ENCODE data around the gene RNF182. TPM values are rescaled to one million over a fixed set of nuclear protein-coding genes. Genes with fewer than 3 reads are reported as not detected.
"Not testable (repeated sequence)": the region's sequence is repeated elsewhere in the genome, so short reads cannot be mapped to it uniquely, and the experiment has no call there.

The RNF182 gene
- total and polyA plus RNA-seq, 10 donors = 0.02 to 3.6 (median 0.33) TPM; not detected in 3

DNA sequence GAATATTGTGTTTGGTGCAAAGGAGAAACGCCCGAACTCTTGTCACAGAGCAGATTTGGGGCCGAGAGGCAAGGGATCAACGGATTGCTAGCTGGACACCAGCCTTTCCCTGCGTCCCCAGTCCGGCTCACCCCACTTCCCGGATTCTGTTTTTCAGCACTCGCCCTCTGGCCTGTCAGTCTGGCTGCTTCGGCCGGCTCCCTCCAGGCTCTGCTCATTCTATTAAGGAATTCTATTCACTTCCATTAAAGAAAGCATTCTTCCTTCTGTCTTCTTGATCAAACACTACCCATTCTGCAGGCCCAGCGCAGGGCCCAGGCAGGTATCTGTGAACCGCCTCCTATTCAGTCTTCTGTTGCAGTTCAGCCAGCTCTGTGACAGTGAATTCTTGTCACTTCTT lies 91.7 kb downstream of the RNF182 start:
- no peaks in the 10 kb centered on the region for H3K4me1 ChIP-seq
- no peak overlapping the region for H3K27ac ChIP-seq
- no peaks in the 10 kb centered on the region for H3K36me3 ChIP-seq
- intact Hi-C loops (cut with DNase I; ENCODE audit: low total_unique reads) = no loop called here
- WGBS, 5 donors = 89 to 95% (median 93%) methylated on average over 12 of the region's 12 CpGs
- no peak for TF ChIP-seq POLR2A (IDR thresholded peaks at IDR 0.05)
- TF ChIP-seq, protein P1, sequence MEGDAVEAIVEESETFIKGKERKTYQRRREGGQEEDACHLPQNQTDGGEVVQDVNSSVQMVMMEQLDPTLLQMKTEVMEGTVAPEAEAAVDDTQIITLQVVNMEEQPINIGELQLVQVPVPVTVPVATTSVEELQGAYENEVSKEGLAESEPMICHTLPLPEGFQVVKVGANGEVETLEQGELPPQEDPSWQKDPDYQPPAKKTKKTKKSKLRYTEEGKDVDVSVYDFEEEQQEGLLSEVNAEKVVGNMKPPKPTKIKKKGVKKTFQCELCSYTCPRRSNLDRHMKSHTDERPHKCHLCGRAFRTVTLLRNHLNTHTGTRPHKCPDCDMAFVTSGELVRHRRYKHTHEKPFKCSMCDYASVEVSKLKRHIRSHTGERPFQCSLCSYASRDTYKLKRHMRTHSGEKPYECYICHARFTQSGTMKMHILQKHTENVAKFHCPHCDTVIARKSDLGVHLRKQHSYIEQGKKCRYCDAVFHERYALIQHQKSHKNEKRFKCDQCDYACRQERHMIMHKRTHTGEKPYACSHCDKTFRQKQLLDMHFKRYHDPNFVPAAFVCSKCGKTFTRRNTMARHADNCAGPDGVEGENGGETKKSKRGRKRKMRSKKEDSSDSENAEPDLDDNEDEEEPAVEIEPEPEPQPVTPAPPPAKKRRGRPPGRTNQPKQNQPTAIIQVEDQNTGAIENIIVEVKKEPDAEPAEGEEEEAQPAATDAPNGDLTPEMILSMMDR (IDR thresholded peaks at IDR 0.05 in 8 of 11, conservative IDR thresholded peaks at IDR 0.05 in 3 of 11) = no peak
- TF ChIP-seq POLR2AphosphoS5 (IDR thresholded peaks at IDR 0.05) = no peak
- peaks cover 0 to 6% (median 0%) of the 10 kb centered on the region in 8 donors for H3K9me3 ChIP-seq
- no peak for DNase-seq
- no peaks in the 10 kb centered on the region for H3K27me3 ChIP-seq (replicated peaks in 1 of 7)
- H3K4me3 ChIP-seq = no peak overlapping the region

DNA sequence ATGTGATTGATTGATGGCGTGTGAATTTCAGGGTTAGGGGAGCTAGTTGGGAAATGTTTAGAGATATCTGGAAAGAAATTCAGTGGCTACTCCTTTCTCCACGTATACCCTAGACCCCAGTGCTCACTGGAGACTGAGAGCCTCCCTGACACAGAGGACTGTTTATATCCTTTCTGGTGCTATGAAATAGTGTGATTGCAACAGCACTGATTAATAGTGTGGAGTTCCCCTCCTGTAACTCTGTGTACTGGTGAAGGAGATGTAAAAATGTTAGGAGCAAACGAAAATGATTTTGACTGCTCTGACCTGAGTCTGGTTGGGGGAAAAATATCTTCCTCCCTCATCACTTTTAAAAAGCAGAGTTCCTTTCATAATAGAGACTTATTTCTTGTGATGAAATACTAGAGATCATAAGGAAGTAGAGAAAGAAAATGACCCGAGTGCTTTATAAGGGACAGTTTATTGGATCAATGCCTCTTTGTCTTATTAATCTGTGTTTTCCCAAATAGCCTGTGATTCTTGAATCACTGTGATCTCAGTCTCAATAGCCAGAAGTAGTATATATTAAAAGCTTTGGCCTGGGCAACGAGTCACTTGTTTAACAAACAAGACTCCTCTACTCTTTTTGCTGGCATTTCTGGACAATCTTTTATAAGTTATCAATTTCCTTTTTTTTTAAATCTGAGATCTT lies 92.3 kb downstream of the RNF182 start:
- TF ChIP-seq POLR2AphosphoS5 (IDR thresholded peaks at IDR 0.05) = no peak
- TF ChIP-seq, protein P1 (IDR thresholded peaks at IDR 0.05 in 8 of 11, conservative IDR thresholded peaks at IDR 0.05 in 3 of 11) = no peak
- no peak for TF ChIP-seq POLR2A (IDR thresholded peaks at IDR 0.05)
- no peak overlapping the region for H3K27ac ChIP-seq
- H3K4me3 ChIP-seq = no peak overlapping the region
- WGBS, 5 donors = 64 to 70% (median 66%) methylated on average over 5 of the region's 5 CpGs
- DNase-seq = no peak
- no peaks in the 10 kb centered on the region for H3K36me3 ChIP-seq
- no peaks in the 10 kb centered on the region for H3K27me3 ChIP-seq (replicated peaks in 1 of 7)
- intact Hi-C loops (cut with DNase I; ENCODE audit: low total_unique reads) = no loop called here
- peaks cover 0 to 6% (median 0%) of the 10 kb centered on the region in 8 donors for H3K9me3 ChIP-seq
- H3K4me1 ChIP-seq = no peaks in the 10 kb centered on the region

DNA sequence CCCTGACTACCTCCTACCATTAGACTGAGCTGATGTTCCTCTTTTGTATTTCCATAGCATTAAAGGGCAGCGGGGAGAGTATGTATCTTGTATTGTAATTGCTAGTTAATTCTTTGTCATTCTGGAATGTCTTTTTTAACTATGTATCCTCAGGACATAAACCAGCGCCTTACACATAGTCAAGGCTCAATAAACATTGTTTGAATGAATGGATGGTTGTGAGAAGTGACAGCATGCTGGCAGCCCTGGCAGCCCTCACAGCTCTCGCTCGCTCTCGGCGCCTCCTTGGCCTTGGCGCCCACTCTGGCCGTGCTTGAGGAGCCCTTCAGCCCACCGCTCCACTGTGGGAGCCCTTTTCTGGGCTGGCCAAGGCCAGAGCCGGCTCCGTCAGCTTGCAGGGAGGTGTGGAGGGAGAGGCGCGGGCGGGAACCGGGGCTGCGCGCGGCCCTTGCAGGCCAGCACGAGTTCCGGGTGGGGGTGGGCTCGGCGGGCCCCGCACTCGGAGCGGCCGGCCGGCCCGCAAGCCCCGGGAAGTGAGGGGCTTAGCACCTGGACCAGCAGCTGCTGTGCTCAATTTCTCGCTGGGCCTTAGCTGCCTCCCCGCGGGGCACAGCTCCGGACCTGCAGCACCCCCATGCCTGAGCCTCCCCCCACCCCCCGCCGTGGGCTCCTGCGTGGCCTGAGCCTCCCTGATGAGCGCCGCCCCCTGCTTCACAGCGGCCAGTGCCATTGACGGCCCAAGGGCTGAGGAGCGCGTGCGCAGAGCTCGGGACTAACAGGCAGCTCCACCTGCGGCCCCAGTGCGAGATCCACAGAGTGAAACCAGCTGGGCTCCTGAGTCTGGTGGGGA lies 93.1 kb downstream of the RNF182 start:
- WGBS, 5 donors = 89 to 94% (median 92%) methylated on average over 20 to 46 of the region's 46 CpGs

DNA sequence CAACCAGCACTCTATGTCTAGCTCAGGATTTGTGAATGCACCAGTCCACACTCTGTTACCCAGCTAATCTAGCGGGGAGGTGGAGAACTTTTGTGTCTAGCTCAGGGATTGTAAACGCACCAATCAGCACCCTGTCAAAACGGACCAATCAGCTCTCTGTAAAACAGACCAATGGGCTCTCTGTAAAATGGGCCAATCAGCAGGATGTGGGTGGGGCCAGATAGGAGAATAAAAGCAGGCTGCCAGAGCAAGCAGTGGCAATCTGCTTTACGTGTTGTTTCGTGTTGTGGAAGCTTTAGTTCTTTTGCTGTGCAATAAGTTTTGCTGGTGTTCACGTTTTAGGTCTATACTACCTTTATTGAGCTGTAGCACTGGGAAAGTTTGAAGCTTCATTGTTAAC lies 93.8 kb downstream of the RNF182 start:
- H3K4me1 ChIP-seq; DNase-seq; H3K27me3 ChIP-seq (replicated peaks in 1 of 7); intact Hi-C loops (cut with DNase I; ENCODE audit: low total_unique reads); H3K9me3 ChIP-seq; H3K36me3 ChIP-seq; H3K27ac ChIP-seq; H3K4me3 ChIP-seq: not testable (repeated sequence)
- WGBS, 5 donors = 87 to 96% (median 95%) methylated on average over 6 of the region's 6 CpGs

More for the DNA sequence above, 93.1 kb downstream of the RNF182 start:
- Histone ChIP-seq H3K4me3 (no peak overlapping the region), H3K4me1 (no peaks in the 10 kb centered on the region), H3K27ac (no peak overlapping the region), H3K27me3 (replicated peaks in 1 of 7) (no peaks in the 10 kb centered on the region), H3K9me3 (no peaks in the 10 kb centered on the region), H3K36me3 (no peaks in the 10 kb centered on the region)
- DNase-seq = no peak
- intact Hi-C loops (cut with DNase I; ENCODE audit: low total_unique reads) = no loop called here
- TF ChIP-seq POLR2AphosphoS5 (IDR thresholded peaks at IDR 0.05) (no peak), POLR2A (IDR thresholded peaks at IDR 0.05) (no peak)
- TF ChIP-seq, protein P1 (IDR thresholded peaks at IDR 0.05 in 8 of 11, conservative IDR thresholded peaks at IDR 0.05 in 3 of 11) = no peak
